OCI-LY7 (cell line): ENCODE measurements around the gene FANCE. TPM values are rescaled to one million over a fixed set of nuclear protein-coding genes. Genes with fewer than 3 reads are reported as not detected.

Experiments used
- BruUV-seq: library from RNA; stranded (reverse); fragments of 400-500 nt; replicated peaks from 2 replicates; lab custom pipeline; 2021; lab: Mats Ljungman, UMichigan
- CTCF ChIA-PET: fragments of 300-600 bp; sonication (Branson Sonifier 250); formaldehyde crosslinking; loops from one replicate; lab custom pipeline; 2022; ENCODE audit warnings: antibody characterized with exemption; ENCODE audit not compliant: unreplicated experiment; lab: Charles Lee
- POLR2A ChIA-PET: fragments of 300-600 bp; sonication (Branson Sonifier 250); formaldehyde crosslinking; loops from one replicate; lab custom pipeline; 2022; ENCODE audit warnings: antibody characterized with exemption; lab: Charles Lee
- DNase-seq: peaks from one replicate; pipeline ENCODE4 v3.0.0-alpha.2; 2015; ENCODE audit warnings: low spot score
- H2AFZ ChIP-seq: fragments of 200-600 bp; sonication (generic), shearing (Covaris generic); 2 replicates; pipeline ENCODE4 v1.6.1; 2014; ENCODE audit warnings: mild to moderate bottlenecking, antibody characterized with exemption, low read length, moderate library complexity
- H3K27ac ChIP-seq: fragments of 200-600 bp; sonication (generic); 2 replicates; pipeline ENCODE4 v1.5.1; 2014; ENCODE audit warnings: mixed run types, low read depth, mild to moderate bottlenecking, moderate library complexity, low read length, inconsistent platforms; ENCODE audit not compliant: poor library complexity, severe bottlenecking
- H3K36me3 ChIP-seq: fragments of 200-600 bp; sonication (generic); 2 replicates; pipeline ENCODE4 v1.6.1; 2014; ENCODE audit warnings: mild to moderate bottlenecking, antibody characterized with exemption, low read length, moderate library complexity, mixed read lengths; ENCODE audit not compliant: insufficient read depth
- H3K4me1 ChIP-seq: fragments of 200-600 bp; sonication (generic); 2 replicates; pipeline ENCODE4 v1.5.1; 2014; ENCODE audit warnings: mild to moderate bottlenecking, low read length; ENCODE audit not compliant: insufficient read depth, poor library complexity, severe bottlenecking
- H3K4me2 ChIP-seq: fragments of 200-600 bp; sonication (generic); 2 replicates; pipeline ENCODE4 v1.6.1; 2014; ENCODE audit warnings: mild to moderate bottlenecking, low read length
- H3K4me3 ChIP-seq: fragments of 200-600 bp; sonication (generic); 2 replicates; pipeline ENCODE4 v1.5.1; 2014; ENCODE audit warnings: mild to moderate bottlenecking, low read depth, low read length; ENCODE audit not compliant: poor library complexity, severe bottlenecking
- H3K79me2 ChIP-seq: fragments of 200-600 bp; sonication (generic); 2 replicates; pipeline ENCODE4 v1.6.1; 2016; ENCODE audit warnings: low read depth, mild to moderate bottlenecking, low read length, moderate library complexity, mixed read lengths; ENCODE audit not compliant: insufficient read depth
- H3K9me2 ChIP-seq: fragments of 200-600 bp; sonication (generic); 2 replicates; pipeline ENCODE4 v1.6.1; 2016; ENCODE audit warnings: mild to moderate bottlenecking, low read length, mixed read lengths; ENCODE audit not compliant: insufficient read depth
- H3K9me3 ChIP-seq: fragments of 200-600 bp; sonication (generic); 2 replicates; pipeline ENCODE4 v1.6.1; 2014; ENCODE audit warnings: mild to moderate bottlenecking, mixed run types, low read length, mixed read lengths
- H4K20me1 ChIP-seq: fragments of 200-600 bp; sonication (generic); 2 replicates; pipeline ENCODE4 v1.6.1; 2014; ENCODE audit warnings: mild to moderate bottlenecking, antibody characterized with exemption, low read length, moderate library complexity, mixed read lengths; ENCODE audit not compliant: insufficient read depth
- EZH2phosphoT487 ChIP-seq: fragments of 200-600 bp; sonication (generic); IDR thresholded peaks from 2 replicates; pipeline ENCODE4 v1.6.1; 2018; ENCODE audit warnings: low read depth, borderline replicate concordance, mild to moderate bottlenecking, mixed run types, antibody characterized with exemption, low read length, moderate library complexity, mixed read lengths
- intact Hi-C: fragments of 100-400 bp; cut with micrococcal nuclease; formaldehyde crosslinking; loops from one replicate; pipeline ENCODE4 v1.10.0; 2022; ENCODE audit not compliant: unreplicated experiment
- total RNA-seq, 2 experiments: library from RNA; depleted of rRNA in 1 of 2; stranded (reverse); fragments of >200 nt in 1 of 2; shearing (Covaris generic) in 1 of 2; gene quantifications; 2 replicates each; pipeline ENCODE4 v1.2.3, GENCODE V29; 2014 to 2022
- TF ChIP-seq, protein P1 (sequence below): fragments of 200-600 bp; sonication (generic); conservative IDR thresholded peaks from 2 replicates; pipeline ENCODE4 v1.5.1; 2014; ENCODE audit warnings: mild to moderate bottlenecking, antibody characterized with exemption, low read length, moderate library complexity, mixed read lengths

FANCE gene
- total RNA-seq, 2 experiments from 2014 or later: 14.4 to 17.4 TPM

DNA sequence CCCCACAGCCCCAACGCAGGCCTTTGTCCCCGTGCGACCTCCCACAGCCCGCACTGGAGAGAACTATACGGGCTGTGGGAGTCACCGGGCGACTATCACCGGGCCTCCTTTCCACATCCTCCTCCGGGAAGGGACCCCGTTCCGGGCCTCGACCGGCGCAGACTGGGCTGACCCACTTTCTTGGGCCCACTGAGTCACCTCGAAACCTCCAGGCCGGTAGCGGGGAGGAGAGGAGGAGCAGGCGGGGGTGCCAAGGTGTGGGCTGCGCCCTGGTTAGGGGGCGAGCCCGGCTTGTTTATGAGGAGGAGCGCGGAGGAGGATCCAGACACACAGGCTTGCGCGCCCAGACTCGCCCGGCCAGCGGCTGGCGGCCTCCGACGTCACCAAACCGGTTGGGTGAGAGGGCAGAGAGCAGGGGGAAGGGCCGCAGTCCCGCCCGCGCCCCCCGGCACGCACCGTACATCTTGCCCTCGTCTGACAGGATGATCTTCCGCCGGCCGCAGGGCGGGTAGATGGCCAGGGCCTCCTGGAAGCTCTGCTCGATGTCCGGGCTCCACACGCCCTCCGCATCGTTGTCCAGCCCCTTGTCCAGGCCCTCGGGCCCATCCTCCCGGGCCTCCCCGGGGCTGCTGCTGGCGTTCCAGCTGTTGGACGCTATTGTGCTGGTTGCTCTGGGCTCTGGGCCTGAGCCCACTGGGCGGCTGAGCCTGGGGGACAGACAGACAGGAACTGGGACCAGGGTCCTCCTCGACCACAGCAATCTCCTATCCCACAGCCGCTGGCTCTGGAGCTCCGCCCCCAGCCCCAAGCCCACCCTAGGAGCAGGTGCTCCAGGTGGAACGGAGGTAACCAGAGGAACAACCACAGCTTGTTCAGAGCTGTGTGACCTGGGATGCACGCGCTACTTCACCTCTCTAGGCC lies 34.1 kb downstream of the FANCE start:
- Histone ChIP-seq H3K4me3 (no peak overlapping the region), H3K9me2 (no peaks in the 10 kb centered on the region), H3K36me3 (no peaks in the 10 kb centered on the region), H2AFZ (no peak overlapping the region), H3K4me2 (no peak overlapping the region), H3K4me1 (no peaks in the 10 kb centered on the region), H3K27ac (no peak overlapping the region), H3K9me3 (no peaks in the 10 kb centered on the region), H3K79me2 (no peaks in the 10 kb centered on the region), H4K20me1 (no peaks in the 10 kb centered on the region)
- intact Hi-C loops: no loop called here
- no peak for TF ChIP-seq EZH2phosphoT487
- TF ChIP-seq, protein P1, sequence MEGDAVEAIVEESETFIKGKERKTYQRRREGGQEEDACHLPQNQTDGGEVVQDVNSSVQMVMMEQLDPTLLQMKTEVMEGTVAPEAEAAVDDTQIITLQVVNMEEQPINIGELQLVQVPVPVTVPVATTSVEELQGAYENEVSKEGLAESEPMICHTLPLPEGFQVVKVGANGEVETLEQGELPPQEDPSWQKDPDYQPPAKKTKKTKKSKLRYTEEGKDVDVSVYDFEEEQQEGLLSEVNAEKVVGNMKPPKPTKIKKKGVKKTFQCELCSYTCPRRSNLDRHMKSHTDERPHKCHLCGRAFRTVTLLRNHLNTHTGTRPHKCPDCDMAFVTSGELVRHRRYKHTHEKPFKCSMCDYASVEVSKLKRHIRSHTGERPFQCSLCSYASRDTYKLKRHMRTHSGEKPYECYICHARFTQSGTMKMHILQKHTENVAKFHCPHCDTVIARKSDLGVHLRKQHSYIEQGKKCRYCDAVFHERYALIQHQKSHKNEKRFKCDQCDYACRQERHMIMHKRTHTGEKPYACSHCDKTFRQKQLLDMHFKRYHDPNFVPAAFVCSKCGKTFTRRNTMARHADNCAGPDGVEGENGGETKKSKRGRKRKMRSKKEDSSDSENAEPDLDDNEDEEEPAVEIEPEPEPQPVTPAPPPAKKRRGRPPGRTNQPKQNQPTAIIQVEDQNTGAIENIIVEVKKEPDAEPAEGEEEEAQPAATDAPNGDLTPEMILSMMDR: no peak
- no peak for DNase-seq
- ChIA-PET POLR2A (no interaction called here), CTCF (interaction anchor here (0.6 kb wide), 2 partner anchors 144 to 297 kb away, joined by 3 read pairs; no protein-coding TSS in a partner anchor)
- BruUV-seq: no TSS peak

GRCh38 chr6:35487658-35488516 lies 35.7 kb downstream of the FANCE start:
- ChIA-PET CTCF (no interaction called here), POLR2A (no interaction called here)
- Histone ChIP-seq H4K20me1 (no peaks in the 10 kb centered on the region), H3K36me3 (no peaks in the 10 kb centered on the region), H3K79me2 (no peaks in the 10 kb centered on the region), H3K27ac (no peak overlapping the region), H3K9me3 (no peaks in the 10 kb centered on the region), H3K9me2 (no peaks in the 10 kb centered on the region), H3K4me3 (no peak overlapping the region), H3K4me2 (no peak overlapping the region), H2AFZ (no peak overlapping the region), H3K4me1 (no peaks in the 10 kb centered on the region)
- TF ChIP-seq, protein P1: no peak
- no peak for TF ChIP-seq EZH2phosphoT487
- DNase-seq: no peak
- no TSS peak for BruUV-seq
- intact Hi-C loops: no loop called here
